H1 (cell line): ENCODE data around the gene ASB8. TPM values are rescaled to one million over a fixed set of nuclear protein-coding genes. Genes with fewer than 3 reads are reported as not detected.

Experiments used
- ATF3 ChIP-seq: IDR thresholded peaks from 2 replicates; pipeline ENCODE4 v1.6.1; 2011; ENCODE audit warnings: low read depth, mild to moderate bottlenecking, low read length; ENCODE audit not compliant: insufficient read depth
- SP2 ChIP-seq: IDR thresholded peaks from 2 replicates; pipeline ENCODE4 v1.6.1; 2012; ENCODE audit warnings: mild to moderate bottlenecking, low read length, inconsistent platforms
- TEAD4 ChIP-seq: IDR thresholded peaks from 2 replicates; pipeline ENCODE4 v1.6.1; 2012; ENCODE audit warnings: low read depth, low read length, inconsistent platforms, mixed read lengths
- polyA plus RNA-seq, 7 experiments: library from polyadenylated mRNA; depleted of rRNA in 3 of 7; stranded (reverse) in 5 of 7; unstranded in 2 of 7; fragments of >200 nt in 5 of 7; fragments of 200-250 nt in 2 of 7; gene quantifications; 1 replicate in 5 of 7; 2 replicates in 1 of 7; 4 replicates in 1 of 7; pipeline versions ENCODE4 v1.2.1 to v1.2.3, GENCODE V29; 2011 to 2013; ENCODE audit warnings: missing spikeins in 2 of 7, mixed read lengths in 2 of 7
- total RNA-seq: library from RNA; stranded (reverse); fragmentation: NEBNext Ultra II Directional; extraction: Animal tissue kit (Norgen Biotek cat#: 25700); gene quantifications from 2 replicates; pipeline ENCODE4 v1.2.1, GENCODE V29; 2021

ASB8 gene
- total and polyA plus RNA-seq, 2 of the 8 experiments (the other 6 are each of a cell fraction or from before 2014, with no cell fraction given) = 3.8 to 8.3 TPM

- no peak for TF ChIP-seq ATF3
- no peak for TF ChIP-seq SP2
- TF ChIP-seq TEAD4 = no peak
Observed at GRCh38 chr12:48122065-48122834, 35.1 kb downstream of the ASB8 start (continued).
